ENCODE results near the gene AP4M1.
A peak's percentile ranks its signal among the peaks of the same experiment; 100 is the strongest.

Gene AP4M1

GRCh38 chr7:100154651-100155491 lies 53.4 kb downstream of the AP4M1 start (continued):
- no peak for TF ChIP-seq ZNF112 (tag by site-specific recombination; IDR thresholded peaks at IDR 0.05)
- no peak for TF ChIP-seq INSM2 (tag by site-specific recombination; IDR thresholded peaks at IDR 0.05)
- peak; percentile 77 for TF ChIP-seq ZIC2 (tag by site-specific recombination; IDR thresholded peaks at IDR 0.05)
- TF ChIP-seq GLIS2 (tag by site-specific recombination; IDR thresholded peaks at IDR 0.05) = peak; percentile 85

- Histone ChIP-seq H3K4me3 (ENCODE audit: low read depth, low read length) (no peak overlapping the region), H3K9me3 (ENCODE audit: control insufficient read depth, insufficient read depth, low read depth, low read length) (no peaks in the 10 kb centered on the region), H3K36me3 (ENCODE audit: control insufficient read depth in 2 of 2, insufficient read depth in 1 of 2, low read length in 2 of 2) (peaks cover 10 to 54% of the 10 kb centered on the region in 2 experiments; a peak in 2 of 3 replicates), H3K27ac (ENCODE audit: extremely low read depth, low read depth, low read length) (no peak overlapping the region), H3K4me1 (ENCODE audit: control insufficient read depth, insufficient read depth, low read length) (no peaks in the 10 kb centered on the region)
- TF ChIP-seq MZF1 (tag by site-specific recombination; IDR thresholded peaks at IDR 0.05; ENCODE audit: borderline replicate concordance) (no peak), ZNF18 (tag by site-specific recombination; IDR thresholded peaks at IDR 0.05) (0 out of 2 replicates have a peak, but pooled peaks have one; percentile 28), ZNF121 (tag by site-specific recombination; IDR thresholded peaks at IDR 0.05) (no peak)
- ChIA-PET CTCF (interaction anchor here (0.6 to 1.8 kb wide), 4 partner anchors 19 to 531 kb away, joined by 3 to 5 read pairs (median 4); no protein-coding TSS in a partner anchor), POLR2A (interaction anchor here (1.2 to 4.3 kb wide), 3 partner anchors 7 to 23 kb away, joined by 3 to 38 read pairs (median 3); partner anchors contain the start of genes GPC2, LAMTOR4 and STAG3)
Measured at GRCh38 chr7:100155553-100156317, 54.3 kb downstream of the AP4M1 start.

- Histone ChIP-seq H3K4me3 (ENCODE audit: low read depth, low read length) (no peak overlapping the region), H3K36me3 (ENCODE audit: control insufficient read depth in 2 of 2, insufficient read depth in 1 of 2, low read length in 2 of 2) (peaks cover 9 to 53% of the 10 kb centered on the region in 2 experiments; a peak in 2 of 3 replicates), H3K9me3 (ENCODE audit: control insufficient read depth, insufficient read depth, low read depth, low read length) (no peaks in the 10 kb centered on the region), H3K4me1 (ENCODE audit: control insufficient read depth, insufficient read depth, low read length) (no peaks in the 10 kb centered on the region), H3K27ac (ENCODE audit: extremely low read depth, low read depth, low read length) (no peak overlapping the region)
- ChIA-PET CTCF (interaction anchor here (0.5 to 1.8 kb wide), 6 partner anchors 20 to 568 kb away, joined by 3 to 5 read pairs (median 3); no protein-coding TSS in a partner anchor), POLR2A (interaction anchor here (0.6 to 4.3 kb wide), 8 partner anchors 8 to 1072 kb away, joined by 3 to 38 read pairs (median 3); partner anchors contain the start of genes GPC2, LAMTOR4, MBLAC1 and MEPCE)
- TF ChIP-seq ZBTB26 (tag by site-specific recombination; optimal IDR thresholded peaks at IDR 0.05) (no peak), ZNF398 (tag by site-specific recombination; IDR thresholded peaks at IDR 0.05) (peak; percentile 45; the same call in 1 of the 2 replicates), PRDM10 (tag by site-specific recombination; IDR thresholded peaks at IDR 0.05) (peak; percentile 75)
Measured at GRCh38 chr7:100156331-100157068, 55.1 kb downstream of the AP4M1 start.
